ENCODE data around the gene PKDCC. TPM values are rescaled to one million over a fixed set of nuclear protein-coding genes. Genes with fewer than 3 reads are reported as not detected.

The PKDCC gene
- total and polyA plus RNA-seq, 4 donors = 73.6 to 131 (median 103) TPM

- no peak for ATAC-seq (ENCODE audit: insufficient read depth, low FRiP score)
- DNase-seq = no peak
- 56 to 79% methylated on average over 4 of the region's 4 CpGs for WGBS, 2 donors
Measured at GRCh38 chr2:42021464-42021863, 26.4 kb upstream of the PKDCC start.

GRCh38 chr2:42025151-42025582, 22.7 kb upstream of the PKDCC start:
- no peaks in the 10 kb centered on the region for H3K27me3 ChIP-seq (ENCODE audit: control insufficient read depth in 3 of 3, insufficient read depth in 3 of 3, low read length in 2 of 3)
- peaks cover 5 to 37% (median 8%) of the 10 kb centered on the region in 5 donors for H3K4me1 ChIP-seq (ENCODE audit: control insufficient read depth in 5 of 5, insufficient read depth in 5 of 5, low read length in 5 of 5)
- no peak for ATAC-seq (ENCODE audit: insufficient read depth, low FRiP score)
- 60 to 85% methylated on average over 3 of the region's 3 CpGs for WGBS, 2 donors
- no peaks in the 10 kb centered on the region for H3K9me3 ChIP-seq (ENCODE audit: control insufficient read depth in 4 of 4, insufficient read depth in 3 of 4, low read length in 3 of 4)
- H3K9ac ChIP-seq (ENCODE audit: insufficient read depth in 1 of 2, low read length in 2 of 2) = peak overlapping the region in 1 of 2 donors; percentile 37
- peak; percentile 60 to 84 (median 66) for DNase-seq
- no peak overlapping the region for H3K4me3 ChIP-seq
- no peak overlapping the region for H3K27ac ChIP-seq (ENCODE audit: low read depth in 1 of 2, low read length in 1 of 2)
- no peak for TF ChIP-seq CTCF (IDR thresholded peaks at IDR 0.05; ENCODE audit: control extremely low read depth, extremely low read depth)
- H3K36me3 ChIP-seq (ENCODE audit: control insufficient read depth in 4 of 4, insufficient read depth in 4 of 4, low read length in 4 of 4) = no peaks in the 10 kb centered on the region

More at GRCh38 chr2:42021464-42021863, 26.4 kb upstream of the PKDCC start:
- Histone ChIP-seq H3K27ac (ENCODE audit: low read depth in 1 of 2, low read length in 1 of 2) (no peak overlapping the region), H3K27me3 (ENCODE audit: control insufficient read depth in 3 of 3, insufficient read depth in 3 of 3, low read length in 2 of 3) (no peaks in the 10 kb centered on the region), H3K9ac (ENCODE audit: insufficient read depth in 1 of 2, low read length in 2 of 2) (no peak overlapping the region), H3K4me1 (ENCODE audit: control insufficient read depth in 5 of 5, insufficient read depth in 5 of 5, low read length in 5 of 5) (peaks cover 0 to 18% (median 3%) of the 10 kb centered on the region in 5 donors), H3K9me3 (ENCODE audit: control insufficient read depth in 4 of 4, insufficient read depth in 3 of 4, low read length in 3 of 4) (no peaks in the 10 kb centered on the region), H3K4me3 (no peak overlapping the region), H3K36me3 (ENCODE audit: control insufficient read depth in 4 of 4, insufficient read depth in 4 of 4, low read length in 4 of 4) (no peaks in the 10 kb centered on the region)
- TF ChIP-seq CTCF (IDR thresholded peaks at IDR 0.05; ENCODE audit: control extremely low read depth, extremely low read depth) = no peak

- Histone ChIP-seq H3K27me3 (ENCODE audit: control insufficient read depth in 3 of 3, insufficient read depth in 3 of 3, low read length in 2 of 3) (no peaks in the 10 kb centered on the region), H3K9ac (ENCODE audit: insufficient read depth in 1 of 2, low read length in 2 of 2) (no peak overlapping the region), H3K36me3 (ENCODE audit: control insufficient read depth in 4 of 4, insufficient read depth in 4 of 4, low read length in 4 of 4) (no peaks in the 10 kb centered on the region), H3K4me3 (no peak overlapping the region), H3K27ac (ENCODE audit: low read depth in 1 of 2, low read length in 1 of 2) (no peak overlapping the region), H3K9me3 (ENCODE audit: control insufficient read depth in 4 of 4, insufficient read depth in 3 of 4, low read length in 3 of 4) (no peaks in the 10 kb centered on the region), H3K4me1 (ENCODE audit: control insufficient read depth in 5 of 5, insufficient read depth in 5 of 5, low read length in 5 of 5) (peaks cover 5 to 39% (median 9%) of the 10 kb centered on the region in 5 donors)
- 90 to 92% methylated on average over 5 of the region's 5 CpGs for WGBS, 2 donors
- peak; percentile 24 to 74 (median 66) for DNase-seq
- ATAC-seq (ENCODE audit: insufficient read depth, low FRiP score) = no peak
- no peak for TF ChIP-seq CTCF (IDR thresholded peaks at IDR 0.05; ENCODE audit: control extremely low read depth, extremely low read depth)
Measured at GRCh38 chr2:42026272-42026671, 21.5 kb upstream of the PKDCC start.

GRCh38 chr2:42028571-42029148, 19.2 kb upstream of the PKDCC start:
- TF ChIP-seq CTCF (IDR thresholded peaks at IDR 0.05; ENCODE audit: control extremely low read depth, extremely low read depth) = no peak
- DNase-seq (no peak), ATAC-seq (ENCODE audit: insufficient read depth, low FRiP score) (no peak)
- no peaks in the 10 kb centered on the region for H3K27me3 ChIP-seq (ENCODE audit: control insufficient read depth in 3 of 3, insufficient read depth in 3 of 3, low read length in 2 of 3)
- H3K4me1 ChIP-seq (ENCODE audit: control insufficient read depth in 5 of 5, insufficient read depth in 5 of 5, low read length in 5 of 5) = peaks cover 5 to 35% (median 9%) of the 10 kb centered on the region in 5 donors
- WGBS, 2 donors = 52 to 67% methylated on average over 8 of the region's 8 CpGs
- no peak overlapping the region for H3K27ac ChIP-seq (ENCODE audit: low read depth in 1 of 2, low read length in 1 of 2)
- H3K9ac ChIP-seq (ENCODE audit: insufficient read depth in 1 of 2, low read length in 2 of 2) = no peak overlapping the region
- H3K4me3 ChIP-seq = no peak overlapping the region
- H3K36me3 ChIP-seq (ENCODE audit: control insufficient read depth in 4 of 4, insufficient read depth in 4 of 4, low read length in 4 of 4) = no peaks in the 10 kb centered on the region
- no peaks in the 10 kb centered on the region for H3K9me3 ChIP-seq (ENCODE audit: control insufficient read depth in 4 of 4, insufficient read depth in 3 of 4, low read length in 3 of 4)
